GM10266 (cell line): Measurements from ENCODE around the gene ADD1.

Source experiments
- DNase-seq: peaks from one replicate; pipeline ENCODE4 v3.0.0; 2012; ENCODE audit errors: extremely low spot score
- TF ChIP-seq, protein P1 (sequence below): IDR thresholded peaks from 2 replicates; pipeline ENCODE4 v1.5.1; 2012; ENCODE audit warnings: mild to moderate bottlenecking, low read depth; ENCODE audit not compliant: control insufficient read depth, insufficient read depth; ENCODE audit errors: missing control alignments

Gene ADD1

DNA sequence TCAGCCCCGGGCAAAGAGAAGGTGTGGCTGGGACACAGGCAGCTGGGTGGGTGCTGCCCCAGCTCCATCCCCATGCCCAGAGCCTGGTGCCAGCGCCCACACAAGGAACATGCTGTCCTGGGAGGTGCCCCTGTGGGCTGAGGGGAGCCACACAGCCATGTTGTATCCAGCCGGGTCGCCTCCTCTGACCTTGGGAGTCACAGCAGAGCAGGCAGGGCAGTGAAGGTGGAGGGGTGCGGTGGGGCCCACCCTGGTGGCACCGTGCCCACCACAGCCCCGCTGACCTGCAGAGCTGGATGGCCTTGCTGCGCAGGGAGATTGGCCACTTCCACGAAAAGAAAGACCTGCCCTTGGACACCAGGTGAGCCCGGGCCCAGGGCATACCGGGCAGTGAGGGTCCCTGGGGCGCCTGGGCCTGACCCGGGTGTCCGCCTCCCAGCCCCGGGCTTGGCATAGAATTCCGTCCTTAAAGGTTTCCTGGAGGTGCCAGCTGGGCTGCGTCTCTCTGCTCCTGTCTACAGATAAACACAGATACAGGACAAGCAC lies 18.7 kb upstream of the ADD1 start:
- DNase-seq = no peak
- TF ChIP-seq, protein P1, sequence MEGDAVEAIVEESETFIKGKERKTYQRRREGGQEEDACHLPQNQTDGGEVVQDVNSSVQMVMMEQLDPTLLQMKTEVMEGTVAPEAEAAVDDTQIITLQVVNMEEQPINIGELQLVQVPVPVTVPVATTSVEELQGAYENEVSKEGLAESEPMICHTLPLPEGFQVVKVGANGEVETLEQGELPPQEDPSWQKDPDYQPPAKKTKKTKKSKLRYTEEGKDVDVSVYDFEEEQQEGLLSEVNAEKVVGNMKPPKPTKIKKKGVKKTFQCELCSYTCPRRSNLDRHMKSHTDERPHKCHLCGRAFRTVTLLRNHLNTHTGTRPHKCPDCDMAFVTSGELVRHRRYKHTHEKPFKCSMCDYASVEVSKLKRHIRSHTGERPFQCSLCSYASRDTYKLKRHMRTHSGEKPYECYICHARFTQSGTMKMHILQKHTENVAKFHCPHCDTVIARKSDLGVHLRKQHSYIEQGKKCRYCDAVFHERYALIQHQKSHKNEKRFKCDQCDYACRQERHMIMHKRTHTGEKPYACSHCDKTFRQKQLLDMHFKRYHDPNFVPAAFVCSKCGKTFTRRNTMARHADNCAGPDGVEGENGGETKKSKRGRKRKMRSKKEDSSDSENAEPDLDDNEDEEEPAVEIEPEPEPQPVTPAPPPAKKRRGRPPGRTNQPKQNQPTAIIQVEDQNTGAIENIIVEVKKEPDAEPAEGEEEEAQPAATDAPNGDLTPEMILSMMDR = no peak

DNA sequence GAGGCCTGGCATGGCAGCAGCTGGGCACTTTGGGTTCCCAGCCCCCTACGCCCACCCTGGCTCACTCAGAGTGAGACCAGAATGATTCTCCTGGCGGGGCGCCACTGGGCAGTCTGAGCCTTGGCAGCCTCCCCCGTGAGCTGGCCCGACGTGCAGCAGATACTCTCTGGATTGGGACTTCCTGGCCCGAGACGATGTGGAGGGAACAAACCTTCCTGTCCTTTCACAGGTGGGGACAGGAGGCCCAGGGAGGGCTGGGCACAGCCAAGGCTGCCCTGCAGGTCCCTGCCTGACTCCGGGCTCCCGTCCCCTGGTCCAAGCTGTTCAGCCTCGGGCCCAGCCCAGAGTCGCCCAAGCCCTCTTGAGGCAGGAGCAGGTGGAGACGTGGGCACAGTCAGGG lies 17.9 kb upstream of the ADD1 start:
- no peak for DNase-seq
- TF ChIP-seq, protein P1 = no peak

DNA sequence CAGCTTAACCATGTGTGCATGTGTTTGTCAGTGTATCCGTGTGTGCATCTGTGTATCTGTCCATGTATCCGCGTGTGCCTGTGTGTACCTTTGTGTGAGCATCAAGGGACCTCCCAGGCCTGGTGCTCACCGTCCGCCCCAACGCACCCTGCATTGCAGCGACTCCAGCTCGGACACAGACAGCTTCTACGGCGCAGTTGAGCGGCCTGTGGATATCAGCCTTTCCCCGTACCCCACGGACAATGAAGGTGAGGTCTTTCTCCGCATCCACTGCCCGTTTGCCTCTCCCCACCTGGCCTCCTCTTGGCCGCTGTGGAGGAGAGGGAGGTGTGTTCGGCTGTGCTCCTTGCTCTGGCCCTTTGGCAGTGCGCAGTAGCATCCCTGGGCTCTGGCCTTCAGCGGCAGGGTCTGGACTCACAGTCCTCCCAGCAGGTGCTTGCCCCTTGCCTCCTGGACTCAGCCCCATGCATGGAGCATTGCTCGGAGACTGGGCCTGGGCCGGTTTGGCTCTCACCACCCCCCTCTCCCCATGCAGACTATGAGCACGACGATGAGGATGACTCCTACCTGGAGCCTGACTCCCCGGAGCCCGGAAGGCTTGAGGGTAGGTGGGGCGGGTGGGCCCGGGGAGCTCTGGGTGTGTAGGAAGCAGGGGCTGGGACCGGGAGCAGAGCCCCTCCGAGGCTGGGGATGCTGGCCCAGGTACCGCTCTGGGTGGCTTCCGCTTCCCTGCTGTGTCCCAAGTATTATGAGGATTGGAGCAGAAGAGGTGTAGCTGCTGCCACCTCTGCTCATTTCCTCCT lies 16.4 kb upstream of the ADD1 start:
- DNase-seq = no peak
- TF ChIP-seq, protein P1 = no peak

DNA sequence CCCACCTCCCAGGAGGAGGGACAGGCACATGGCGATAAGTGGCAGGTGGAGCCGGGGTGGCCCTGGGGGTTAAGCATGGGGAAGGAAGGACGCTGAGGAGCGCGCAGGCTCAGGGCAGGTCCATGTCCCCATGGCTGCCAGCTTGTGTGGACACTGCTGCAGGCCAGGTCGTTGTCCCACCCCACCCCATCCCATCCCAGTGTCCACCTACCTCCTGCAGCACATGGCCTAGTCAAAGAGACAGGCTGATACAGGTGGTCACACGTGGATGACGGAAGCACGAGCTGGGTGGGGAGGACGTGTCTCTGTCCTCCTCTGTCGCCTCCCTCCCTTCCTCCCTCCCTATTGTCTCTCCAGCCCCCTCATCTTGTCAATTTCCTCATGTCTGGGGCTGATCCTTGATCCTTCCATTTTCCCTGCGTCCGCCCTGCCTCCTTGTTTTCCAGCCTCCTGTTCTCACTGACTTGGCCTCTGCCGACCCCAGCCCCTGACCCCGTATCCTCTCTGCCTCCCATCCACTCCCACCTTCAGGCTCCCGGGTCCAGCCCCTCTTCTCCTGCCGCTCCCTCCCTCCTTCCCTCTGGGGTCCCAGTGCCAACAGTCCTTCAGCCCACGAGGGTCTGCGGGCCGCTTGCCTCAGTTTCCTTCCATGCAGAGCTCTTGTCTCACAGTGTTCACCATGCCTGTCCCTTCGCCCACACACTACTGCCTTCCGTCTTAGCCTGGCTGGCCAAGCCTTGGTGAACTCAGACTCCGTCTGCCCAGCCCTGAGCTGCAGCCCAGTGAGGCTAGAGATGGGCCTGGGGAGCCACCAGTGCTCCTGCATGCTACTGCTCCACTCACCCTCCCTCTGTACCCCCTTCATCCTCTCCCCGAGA lies 15.5 kb upstream of the ADD1 start:
- DNase-seq = no peak
- TF ChIP-seq, protein P1 = no peak

DNA sequence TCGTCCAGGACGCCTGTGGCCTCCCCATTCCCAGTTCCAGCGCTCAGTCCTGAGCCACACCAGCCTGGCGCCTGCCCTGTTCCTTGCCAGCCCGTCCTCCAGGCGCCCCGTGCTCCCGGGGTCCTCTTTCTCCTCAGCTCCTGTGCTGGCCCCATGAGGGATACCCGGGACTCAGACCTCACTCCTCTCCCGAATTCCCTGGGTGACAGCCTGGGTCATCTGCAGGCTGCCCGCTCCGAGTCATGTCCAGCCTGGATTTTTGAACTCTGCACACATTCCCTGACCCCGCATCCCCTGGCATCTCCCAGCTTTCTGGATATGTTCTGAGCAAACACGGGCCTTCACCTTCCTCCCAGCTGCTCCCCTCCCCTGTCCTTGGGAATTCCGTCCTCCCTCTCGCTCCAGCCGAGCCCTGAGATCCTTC lies 14.9 kb upstream of the ADD1 start:
- DNase-seq = no peak
- TF ChIP-seq, protein P1 = no peak

DNA sequence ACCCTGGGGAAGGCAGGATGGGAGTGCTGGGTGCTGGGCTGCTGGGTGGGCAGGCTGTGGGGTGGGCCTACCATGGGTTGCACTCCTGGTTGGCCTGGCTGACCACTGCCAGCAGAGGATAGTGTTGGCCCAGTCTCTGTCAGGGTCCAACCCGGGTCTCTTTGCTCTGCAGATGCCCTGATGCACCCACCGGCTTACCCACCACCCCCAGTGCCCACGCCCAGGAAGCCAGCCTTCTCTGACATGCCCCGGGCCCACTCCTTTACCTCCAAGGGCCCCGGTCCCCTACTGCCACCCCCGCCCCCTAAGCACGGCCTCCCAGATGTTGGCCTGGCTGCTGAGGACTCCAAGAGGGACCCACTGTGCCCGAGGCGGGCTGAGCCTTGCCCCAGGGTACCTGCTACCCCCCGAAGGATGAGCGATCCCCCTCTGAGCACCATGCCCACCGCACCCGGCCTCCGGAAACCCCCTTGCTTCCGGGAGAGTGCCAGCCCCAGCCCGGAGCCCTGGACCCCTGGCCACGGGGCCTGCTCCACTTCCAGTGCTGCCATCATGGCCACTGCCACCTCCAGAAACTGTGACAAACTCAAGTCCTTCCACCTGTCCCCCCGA lies 14.2 kb upstream of the ADD1 start:
- DNase-seq = no peak
- TF ChIP-seq, protein P1 = no peak
